Transverse colon (tissue), 3 donors: ENCODE data around the gene ANAPC15.

ENCODE experiments used
- POLR2A ChIP-seq: fragments of 450-650 bp; IDR thresholded peaks from one replicate; pipeline ENCODE4 v1.6.1; 2016; ENCODE audit warnings: antibody characterized with exemption, mild to moderate bottlenecking, moderate library complexity
- TF ChIP-seq, protein P1 (sequence below), 5 experiments: fragments of 200-600 bp in 3 of 5; fragments of 450-650 bp in 2 of 5; sonication (generic) in 3 of 5; IDR thresholded peaks; 1 replicate in 2 of 5; 2 replicates in 3 of 5; pipeline ENCODE4 v1.5.1; 2016 to 2017; ENCODE audit warnings: antibody characterized with exemption in 5 of 5, inconsistent platforms in 3 of 5, mild to moderate bottlenecking in 2 of 5, moderate library complexity in 1 of 5

DNA sequence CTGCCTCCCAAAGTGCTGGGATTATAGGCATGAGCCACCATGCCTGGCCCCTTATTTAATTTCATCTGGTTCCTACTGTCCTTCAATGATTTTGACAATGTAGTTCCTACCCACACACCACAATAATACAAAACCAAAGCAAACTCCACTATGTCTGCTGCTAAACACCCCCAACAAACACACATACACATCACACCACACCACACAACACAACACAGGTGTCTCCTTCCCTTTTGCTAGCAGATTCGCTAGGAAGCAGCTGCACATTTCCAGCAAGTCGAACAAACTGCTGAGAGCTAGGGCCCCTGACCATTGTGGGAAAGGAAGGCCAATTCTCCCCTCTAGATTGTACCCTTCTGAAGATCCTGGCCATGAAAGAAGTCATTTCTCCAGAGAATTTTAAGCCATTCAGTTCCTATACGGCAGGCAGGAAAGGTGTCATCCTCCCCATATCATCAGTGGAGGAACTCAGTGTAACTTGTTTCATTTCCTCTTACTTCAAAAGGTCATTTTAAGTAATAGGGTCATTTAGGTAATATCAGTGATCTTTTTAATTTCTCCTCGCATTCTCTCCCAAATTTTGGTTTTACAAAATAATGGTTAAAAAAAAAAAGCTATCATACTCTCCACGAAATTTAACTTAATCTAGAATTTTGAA, 50.6 kb downstream of the ANAPC15 start:
- TF ChIP-seq, protein P1, sequence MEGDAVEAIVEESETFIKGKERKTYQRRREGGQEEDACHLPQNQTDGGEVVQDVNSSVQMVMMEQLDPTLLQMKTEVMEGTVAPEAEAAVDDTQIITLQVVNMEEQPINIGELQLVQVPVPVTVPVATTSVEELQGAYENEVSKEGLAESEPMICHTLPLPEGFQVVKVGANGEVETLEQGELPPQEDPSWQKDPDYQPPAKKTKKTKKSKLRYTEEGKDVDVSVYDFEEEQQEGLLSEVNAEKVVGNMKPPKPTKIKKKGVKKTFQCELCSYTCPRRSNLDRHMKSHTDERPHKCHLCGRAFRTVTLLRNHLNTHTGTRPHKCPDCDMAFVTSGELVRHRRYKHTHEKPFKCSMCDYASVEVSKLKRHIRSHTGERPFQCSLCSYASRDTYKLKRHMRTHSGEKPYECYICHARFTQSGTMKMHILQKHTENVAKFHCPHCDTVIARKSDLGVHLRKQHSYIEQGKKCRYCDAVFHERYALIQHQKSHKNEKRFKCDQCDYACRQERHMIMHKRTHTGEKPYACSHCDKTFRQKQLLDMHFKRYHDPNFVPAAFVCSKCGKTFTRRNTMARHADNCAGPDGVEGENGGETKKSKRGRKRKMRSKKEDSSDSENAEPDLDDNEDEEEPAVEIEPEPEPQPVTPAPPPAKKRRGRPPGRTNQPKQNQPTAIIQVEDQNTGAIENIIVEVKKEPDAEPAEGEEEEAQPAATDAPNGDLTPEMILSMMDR (IDR thresholded peaks at IDR 0.05) = no peak
- TF ChIP-seq POLR2A = no peak
